HG03139 (cell line): ENCODE results near the gene MIER1.
"Not testable (repeated sequence)": the region's sequence is repeated elsewhere in the genome, so short reads cannot be mapped to it uniquely, and the experiment has no call there.

ENCODE experiments used
- ATAC-seq: cut with Tn5 transposase; IDR thresholded peaks from one replicate; pipeline ENCODE4 v1.9.1; 2021; ENCODE audit not compliant: unreplicated experiment

The MIER1 gene

GRCh38 chr1:66937529-66938234 is 12.9 kb downstream of the MIER1 start:
- ATAC-seq, result no peak

GRCh38 chr1:66938613-66939012 is 13.8 kb downstream of the MIER1 start:
- no peak for ATAC-seq

GRCh38 chr1:66940981-66941380 is 16.2 kb downstream of the MIER1 start:
- ATAC-seq, result no peak

GRCh38 chr1:66943361-66943969 is 18.7 kb downstream of the MIER1 start:
- ATAC-seq, result no peak

GRCh38 chr1:66944330-66945274 is 19.8 kb downstream of the MIER1 start:
- ATAC-seq, result no peak

GRCh38 chr1:66945316-66945715 is 20.5 kb downstream of the MIER1 start:
- no peak for ATAC-seq

- no peak for ATAC-seq
Measured at GRCh38 chr1:66947267-66947666, 22.5 kb downstream of the MIER1 start.

- ATAC-seq, result no peak
Measured at GRCh38 chr1:66951513-66951912, 26.7 kb downstream of the MIER1 start.

- peak; percentile 61 for ATAC-seq
Measured at GRCh38 chr1:66954208-66954607, 29.4 kb downstream of the MIER1 start.

GRCh38 chr1:66957938-66958337 is 33.1 kb downstream of the MIER1 start:
- ATAC-seq, result no peak

- not testable (repeated sequence) for ATAC-seq
Measured at GRCh38 chr1:66966188-66966873, 41.5 kb downstream of the MIER1 start.

GRCh38 chr1:66968574-66968973 is 43.8 kb downstream of the MIER1 start:
- no peak for ATAC-seq

GRCh38 chr1:66978201-66978600 is 53.4 kb downstream of the MIER1 start:
- ATAC-seq, result no peak

GRCh38 chr1:66979621-66980020 is 54.8 kb downstream of the MIER1 start:
- not testable (repeated sequence) for ATAC-seq

- no peak for ATAC-seq
Measured at GRCh38 chr1:66980745-66981367, 56.1 kb downstream of the MIER1 start.

- no peak for ATAC-seq
Measured at GRCh38 chr1:66981679-66982078, 56.9 kb downstream of the MIER1 start.

GRCh38 chr1:66982561-66983260 is 57.9 kb downstream of the MIER1 start:
- peak; percentile 49 for ATAC-seq

- ATAC-seq, result peak; percentile 74
Measured at GRCh38 chr1:66984491-66984890, 59.7 kb downstream of the MIER1 start.

- ATAC-seq, result no peak
Measured at GRCh38 chr1:66985835-66986234, 61.0 kb downstream of the MIER1 start.

- ATAC-seq, result no peak
Measured at GRCh38 chr1:66993076-66993475, 68.3 kb downstream of the MIER1 start.
